SK-N-SH treated with all-trans-retinoic acid at 6 μM for 48 hours (cell line): ENCODE results near the gene GDA.

Source experiments
- ATAC-seq: fragments of 200-7000 bp; cut with Tn5 transposase; 3 replicates; pipeline ENCODE4 v1.9.1; 2020; ENCODE audit warnings: mild to moderate bottlenecking, moderate library complexity
- CREB5 ChIP-seq: fragments of 250-450 bp; sonication (Bioruptor Pico); IDR thresholded peaks from 2 replicates; pipeline ENCODE4 v1.5.1; 2020; ENCODE audit warnings: low read depth, mild to moderate bottlenecking, moderate library complexity
- CSDC2 ChIP-seq: fragments of 250-450 bp; sonication (Bioruptor Pico); IDR thresholded peaks from 2 replicates; pipeline ENCODE4 v1.5.0; 2020; ENCODE audit warnings: mild to moderate bottlenecking, moderate library complexity
- CSRNP3 ChIP-seq: fragments of 250-450 bp; sonication (Bioruptor Pico); IDR thresholded peaks from 2 replicates; pipeline ENCODE4 v1.5.1; 2021; ENCODE audit warnings: mild to moderate bottlenecking, moderate library complexity
- ESRRG ChIP-seq: fragments of 250-450 bp; sonication (Bioruptor Pico); IDR thresholded peaks from 2 replicates; pipeline ENCODE4 v1.6.1; 2021; ENCODE audit warnings: mild to moderate bottlenecking
- GLIS3 ChIP-seq: fragments of 250-450 bp; sonication (Bioruptor Pico); IDR thresholded peaks from 2 replicates; pipeline ENCODE4 v1.5.0; 2020; ENCODE audit warnings: mild to moderate bottlenecking, moderate library complexity
- ISL1 ChIP-seq: fragments of 250-450 bp; sonication (Bioruptor Pico); IDR thresholded peaks from 2 replicates; pipeline ENCODE4 v2.1.2; 2022; ENCODE audit warnings: mild to moderate bottlenecking, moderate library complexity
- OSR1 ChIP-seq: fragments of 250-450 bp; sonication (Bioruptor Pico); IDR thresholded peaks from 2 replicates; pipeline ENCODE4 v1.8.0; 2022; ENCODE audit warnings: moderate library complexity, mild to moderate bottlenecking, inconsistent platforms
- PPARA ChIP-seq: fragments of 250-450 bp; sonication (Bioruptor Pico); IDR thresholded peaks from 2 replicates; pipeline ENCODE4 v1.5.0; 2020; ENCODE audit warnings: mild to moderate bottlenecking, borderline replicate concordance
- RARB ChIP-seq: fragments of 250-450 bp; sonication (Bioruptor Pico); IDR thresholded peaks from 2 replicates; pipeline ENCODE4 v1.8.0; 2021; ENCODE audit warnings: mild to moderate bottlenecking, moderate library complexity
- SNAI2 ChIP-seq: fragments of 250-450 bp; sonication (Bioruptor Pico); IDR thresholded peaks from 2 replicates; pipeline ENCODE4 v1.5.0; 2020; ENCODE audit warnings: mild to moderate bottlenecking, moderate library complexity
- TOX ChIP-seq: fragments of 250-450 bp; sonication (Bioruptor Pico); IDR thresholded peaks from 2 replicates; pipeline ENCODE4 v1.8.0; 2021; ENCODE audit warnings: mild to moderate bottlenecking, moderate library complexity, borderline replicate concordance
- TSHZ2 ChIP-seq: fragments of 250-450 bp; sonication (Bioruptor Pico); IDR thresholded peaks from 2 replicates; pipeline ENCODE4 v1.5.0; 2020; ENCODE audit warnings: mild to moderate bottlenecking, moderate library complexity
- ZC3H10 ChIP-seq: fragments of 250-450 bp; sonication (Bioruptor Pico); IDR thresholded peaks from 2 replicates; pipeline ENCODE4 v1.5.1; 2021; ENCODE audit warnings: mild to moderate bottlenecking, moderate library complexity
- ZFP3 ChIP-seq: fragments of 250-450 bp; sonication (Bioruptor Pico); IDR thresholded peaks from 2 replicates; pipeline ENCODE4 v1.5.0; 2020; ENCODE audit warnings: mild to moderate bottlenecking, moderate library complexity
- ZFP30 ChIP-seq: fragments of 450-650 bp; formaldehyde crosslinking; IDR thresholded peaks from 2 replicates; pipeline ENCODE4 v1.5.0; 2022; ENCODE audit warnings: mild to moderate bottlenecking, moderate library complexity
- ZNF565 ChIP-seq: fragments of 450-650 bp; formaldehyde crosslinking; conservative IDR thresholded peaks from 2 replicates; pipeline ENCODE4 v1.5.0; 2020; ENCODE audit warnings: low read depth, mild to moderate bottlenecking, moderate library complexity
- ZNF70 ChIP-seq: fragments of 450-650 bp; formaldehyde crosslinking; IDR thresholded peaks from 2 replicates; pipeline ENCODE4 v1.5.0; 2020; ENCODE audit warnings: mild to moderate bottlenecking, moderate library complexity
- ZNF8 ChIP-seq: fragments of 450-650 bp; formaldehyde crosslinking; IDR thresholded peaks from 2 replicates; pipeline ENCODE4 v1.5.0; 2020; ENCODE audit warnings: mild to moderate bottlenecking, moderate library complexity
- TF ChIP-seq, protein P1 (sequence below): fragments of 250-450 bp; sonication (Bioruptor Pico); IDR thresholded peaks from 2 replicates; pipeline ENCODE4 v1.8.0; 2021; ENCODE audit warnings: low read depth, mild to moderate bottlenecking, moderate library complexity, borderline replicate concordance
- TF ChIP-seq, protein P2 (sequence below): fragments of 250-450 bp; sonication (Bioruptor Pico); IDR thresholded peaks from 2 replicates; pipeline ENCODE4 v1.8.0; 2020; ENCODE audit warnings: mild to moderate bottlenecking, moderate library complexity, borderline replicate concordance

The GDA gene

GRCh38 chr9:72132052-72132451 lies 17.2 kb upstream of the GDA start:
- no peak for TF ChIP-seq ZNF8 (CRISPR knock-in tag)
- TF ChIP-seq, protein P1, sequence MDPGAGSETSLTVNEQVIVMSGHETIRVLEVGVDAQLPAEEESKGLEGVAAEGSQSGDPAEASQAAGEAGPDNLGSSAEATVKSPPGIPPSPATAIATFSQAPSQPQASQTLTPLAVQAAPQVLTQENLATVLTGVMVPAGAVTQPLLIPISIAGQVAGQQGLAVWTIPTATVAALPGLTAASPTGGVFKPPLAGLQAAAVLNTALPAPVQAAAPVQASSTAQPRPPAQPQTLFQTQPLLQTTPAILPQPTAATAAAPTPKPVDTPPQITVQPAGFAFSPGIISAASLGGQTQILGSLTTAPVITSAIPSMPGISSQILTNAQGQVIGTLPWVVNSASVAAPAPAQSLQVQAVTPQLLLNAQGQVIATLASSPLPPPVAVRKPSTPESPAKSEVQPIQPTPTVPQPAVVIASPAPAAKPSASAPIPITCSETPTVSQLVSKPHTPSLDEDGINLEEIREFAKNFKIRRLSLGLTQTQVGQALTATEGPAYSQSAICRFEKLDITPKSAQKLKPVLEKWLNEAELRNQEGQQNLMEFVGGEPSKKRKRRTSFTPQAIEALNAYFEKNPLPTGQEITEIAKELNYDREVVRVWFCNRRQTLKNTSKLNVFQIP (CRISPR knock-in tag), result no peak
- no peak for TF ChIP-seq ISL1
- no peak for TF ChIP-seq GLIS3
- no peak for TF ChIP-seq ZC3H10 (CRISPR knock-in tag)
- TF ChIP-seq CSDC2 (CRISPR knock-in tag), result no peak
- no peak for TF ChIP-seq ZNF565 (CRISPR knock-in tag)
- TF ChIP-seq SNAI2 (CRISPR knock-in tag), result no peak
- TF ChIP-seq RARB (CRISPR knock-in tag), result no peak
- no peak for TF ChIP-seq TOX (CRISPR knock-in tag)
- no peak for TF ChIP-seq CSRNP3 (CRISPR knock-in tag)
- TF ChIP-seq, protein P2, sequence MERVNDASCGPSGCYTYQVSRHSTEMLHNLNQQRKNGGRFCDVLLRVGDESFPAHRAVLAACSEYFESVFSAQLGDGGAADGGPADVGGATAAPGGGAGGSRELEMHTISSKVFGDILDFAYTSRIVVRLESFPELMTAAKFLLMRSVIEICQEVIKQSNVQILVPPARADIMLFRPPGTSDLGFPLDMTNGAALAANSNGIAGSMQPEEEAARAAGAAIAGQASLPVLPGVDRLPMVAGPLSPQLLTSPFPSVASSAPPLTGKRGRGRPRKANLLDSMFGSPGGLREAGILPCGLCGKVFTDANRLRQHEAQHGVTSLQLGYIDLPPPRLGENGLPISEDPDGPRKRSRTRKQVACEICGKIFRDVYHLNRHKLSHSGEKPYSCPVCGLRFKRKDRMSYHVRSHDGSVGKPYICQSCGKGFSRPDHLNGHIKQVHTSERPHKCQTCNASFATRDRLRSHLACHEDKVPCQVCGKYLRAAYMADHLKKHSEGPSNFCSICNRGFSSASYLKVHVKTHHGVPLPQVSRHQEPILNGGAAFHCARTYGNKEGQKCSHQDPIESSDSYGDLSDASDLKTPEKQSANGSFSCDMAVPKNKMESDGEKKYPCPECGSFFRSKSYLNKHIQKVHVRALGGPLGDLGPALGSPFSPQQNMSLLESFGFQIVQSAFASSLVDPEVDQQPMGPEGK (CRISPR knock-in tag), result no peak
- no peak for TF ChIP-seq ZNF70 (CRISPR knock-in tag)
- TF ChIP-seq OSR1 (CRISPR knock-in tag), result no peak
- TF ChIP-seq CREB5 (CRISPR knock-in tag), result no peak
- TF ChIP-seq PPARA (CRISPR knock-in tag), result no peak
- TF ChIP-seq ZFP30 (CRISPR knock-in tag), result no peak
- TF ChIP-seq ZFP3, result no peak
- no peak for ATAC-seq

- ATAC-seq, result no peak
- no peak for TF ChIP-seq ISL1
- no peak for TF ChIP-seq TOX (CRISPR knock-in tag)
- TF ChIP-seq OSR1 (CRISPR knock-in tag), result no peak
- no peak for TF ChIP-seq ZNF70 (CRISPR knock-in tag)
Observed at GRCh38 chr9:72133365-72134035, 15.7 kb upstream of the GDA start.

DNA sequence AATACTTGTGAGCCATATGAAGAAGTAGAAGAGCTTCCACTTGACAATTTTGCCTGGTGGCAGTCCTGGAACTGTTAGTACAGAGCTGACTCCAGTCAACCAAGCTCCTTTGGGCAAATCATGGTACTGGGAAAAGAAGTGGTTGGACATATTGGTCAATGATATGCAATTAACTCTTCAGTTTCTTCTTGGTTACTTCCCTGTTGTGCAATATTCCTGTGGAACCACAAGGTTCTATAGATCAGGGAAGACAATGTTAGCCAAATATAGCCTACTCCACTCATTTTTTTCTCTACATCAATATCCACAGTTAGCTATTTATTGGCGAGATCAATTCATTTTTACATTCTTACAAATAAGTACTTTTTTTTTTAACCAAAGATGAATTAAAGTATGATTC lies 14.4 kb upstream of the GDA start:
- TF ChIP-seq ZNF565 (CRISPR knock-in tag), result no peak
- no peak for TF ChIP-seq CSRNP3 (CRISPR knock-in tag)
- no peak for TF ChIP-seq ZNF8 (CRISPR knock-in tag)
- TF ChIP-seq GLIS3, result no peak
- no peak for TF ChIP-seq OSR1 (CRISPR knock-in tag)
- no peak for TF ChIP-seq SNAI2 (CRISPR knock-in tag)
- ATAC-seq, result no peak

GRCh38 chr9:72137697-72138365 lies 11.4 kb upstream of the GDA start:
- ATAC-seq, result no peak
- TF ChIP-seq TSHZ2 (CRISPR knock-in tag), result no peak
- TF ChIP-seq ZNF565 (CRISPR knock-in tag), result no peak
- no peak for TF ChIP-seq PPARA (CRISPR knock-in tag)
- no peak for TF ChIP-seq ESRRG
